GM21786 (cell line): ENCODE results near the gene PLEKHG4.

Source experiments
- ATAC-seq: cut with Tn5 transposase; IDR thresholded peaks from one replicate; pipeline ENCODE4 v1.9.1; 2021; ENCODE audit not compliant: unreplicated experiment

PLEKHG4 gene

DNA sequence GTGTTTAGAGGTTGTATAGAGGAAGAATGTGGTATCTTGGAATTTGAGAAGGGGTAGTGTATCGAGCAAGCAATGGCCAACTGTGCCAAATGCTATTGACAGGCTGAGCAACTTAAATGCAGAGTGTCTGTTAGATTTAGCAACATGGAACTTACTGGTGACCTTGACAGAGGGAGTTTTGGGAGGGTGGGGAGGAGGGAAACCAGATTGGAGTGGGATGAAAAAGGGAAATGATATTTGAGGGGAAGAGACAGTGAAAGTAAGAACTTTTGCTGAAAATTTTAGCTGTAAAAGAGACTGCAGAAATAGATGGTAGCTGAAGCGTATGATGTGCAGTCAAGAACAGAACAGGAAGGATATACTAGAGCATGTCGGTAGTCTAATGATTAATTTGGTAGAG is 48.4 kb downstream of the PLEKHG4 start:
- ATAC-seq: no peak

DNA sequence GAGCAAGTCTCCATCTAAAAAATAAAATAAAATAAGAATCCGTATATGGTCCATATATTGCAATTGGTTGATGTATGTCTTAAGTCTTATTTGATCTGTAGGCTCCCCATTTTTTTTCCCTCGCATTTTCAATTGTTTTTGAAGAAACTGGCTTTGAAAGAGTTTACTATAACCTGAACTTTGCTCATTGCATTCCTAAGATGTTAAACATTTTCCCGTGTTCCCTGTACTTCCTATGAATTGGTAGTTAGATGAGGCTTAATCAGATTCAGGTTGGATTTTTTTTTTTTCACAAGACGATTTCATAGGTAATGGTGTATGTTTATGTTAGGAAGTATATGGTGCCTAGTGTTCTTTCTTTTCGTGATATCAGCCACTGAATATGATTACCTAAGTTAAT is 50.6 kb downstream of the PLEKHG4 start:
- no peak for ATAC-seq

DNA sequence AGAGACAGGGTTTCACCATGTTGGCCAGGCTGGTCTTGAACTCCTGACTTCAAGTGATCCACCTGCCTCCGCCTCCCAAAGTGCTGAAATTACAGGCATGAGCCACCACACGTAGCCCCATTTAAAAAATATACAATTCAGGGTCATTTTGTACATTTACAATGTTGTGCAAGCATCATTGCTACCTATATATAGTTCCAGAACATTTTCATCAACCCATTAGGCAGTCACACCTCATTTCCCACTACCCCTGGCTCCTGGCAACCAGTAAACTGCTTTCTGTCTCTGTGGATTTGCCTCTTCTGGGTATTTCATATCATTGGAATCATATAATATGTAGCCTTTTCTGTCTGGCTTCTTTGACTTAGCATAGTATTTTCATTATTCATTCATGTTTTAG is 54.0 kb downstream of the PLEKHG4 start:
- ATAC-seq: no peak

- ATAC-seq: no peak
These were observed 56.8 kb downstream of the PLEKHG4 start for GRCh38 chr16:67336116-67336515.

DNA sequence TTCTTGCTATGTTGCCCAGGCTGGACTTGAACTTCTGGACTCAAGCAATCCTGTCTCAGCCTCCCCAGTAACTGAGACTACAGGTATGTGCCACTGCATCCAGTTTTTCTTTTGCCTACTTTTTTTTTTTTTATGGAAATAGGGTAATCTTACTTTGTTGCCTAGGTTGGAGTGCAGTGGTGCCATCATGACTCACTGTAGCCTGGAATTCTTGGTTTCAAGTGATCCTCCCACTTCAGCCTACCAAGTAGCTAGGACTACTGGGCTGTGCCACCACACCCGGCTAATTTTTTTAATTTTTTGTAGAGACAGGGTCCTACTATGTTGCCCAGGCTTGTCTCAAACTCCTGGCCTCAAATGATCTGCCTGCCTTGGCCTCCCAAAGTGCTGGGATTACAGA is 57.3 kb downstream of the PLEKHG4 start:
- ATAC-seq: no peak
